ENCODE data around the gene SNTG2.
"Not testable (repeated sequence)": the region's sequence is repeated elsewhere in the genome, so short reads cannot be mapped to it uniquely, and the experiment has no call there.

SNTG2 gene

GRCh38 chr2:1132328-1132969 is 181.8 kb downstream of the SNTG2 start:
- no peak for DNase-seq (ENCODE audit: low read depth)
- TF ChIP-seq, protein P1, sequence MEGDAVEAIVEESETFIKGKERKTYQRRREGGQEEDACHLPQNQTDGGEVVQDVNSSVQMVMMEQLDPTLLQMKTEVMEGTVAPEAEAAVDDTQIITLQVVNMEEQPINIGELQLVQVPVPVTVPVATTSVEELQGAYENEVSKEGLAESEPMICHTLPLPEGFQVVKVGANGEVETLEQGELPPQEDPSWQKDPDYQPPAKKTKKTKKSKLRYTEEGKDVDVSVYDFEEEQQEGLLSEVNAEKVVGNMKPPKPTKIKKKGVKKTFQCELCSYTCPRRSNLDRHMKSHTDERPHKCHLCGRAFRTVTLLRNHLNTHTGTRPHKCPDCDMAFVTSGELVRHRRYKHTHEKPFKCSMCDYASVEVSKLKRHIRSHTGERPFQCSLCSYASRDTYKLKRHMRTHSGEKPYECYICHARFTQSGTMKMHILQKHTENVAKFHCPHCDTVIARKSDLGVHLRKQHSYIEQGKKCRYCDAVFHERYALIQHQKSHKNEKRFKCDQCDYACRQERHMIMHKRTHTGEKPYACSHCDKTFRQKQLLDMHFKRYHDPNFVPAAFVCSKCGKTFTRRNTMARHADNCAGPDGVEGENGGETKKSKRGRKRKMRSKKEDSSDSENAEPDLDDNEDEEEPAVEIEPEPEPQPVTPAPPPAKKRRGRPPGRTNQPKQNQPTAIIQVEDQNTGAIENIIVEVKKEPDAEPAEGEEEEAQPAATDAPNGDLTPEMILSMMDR (IDR thresholded peaks at IDR 0.05; ENCODE audit: low read depth, low read length, missing control alignments) = no peak
- in situ Hi-C loops (cut with HindIII; ENCODE audit: low sequenced_read_pairs) = loop anchor here (5.0 kb wide), 1 partner anchor 60 kb away; no protein-coding TSS in a partner anchor
- H3K4me3 ChIP-seq (ENCODE audit: low read depth, low read length) = no peak overlapping the region

GRCh38 chr2:1133896-1134295 is 183.2 kb downstream of the SNTG2 start:
- not testable (repeated sequence) for DNase-seq (ENCODE audit: low read depth); H3K4me3 ChIP-seq (ENCODE audit: low read depth, low read length)
- in situ Hi-C loops (cut with HindIII; ENCODE audit: low sequenced_read_pairs) = loop anchor here (5.0 kb wide), 1 partner anchor 62 kb away; no protein-coding TSS in a partner anchor

DNA sequence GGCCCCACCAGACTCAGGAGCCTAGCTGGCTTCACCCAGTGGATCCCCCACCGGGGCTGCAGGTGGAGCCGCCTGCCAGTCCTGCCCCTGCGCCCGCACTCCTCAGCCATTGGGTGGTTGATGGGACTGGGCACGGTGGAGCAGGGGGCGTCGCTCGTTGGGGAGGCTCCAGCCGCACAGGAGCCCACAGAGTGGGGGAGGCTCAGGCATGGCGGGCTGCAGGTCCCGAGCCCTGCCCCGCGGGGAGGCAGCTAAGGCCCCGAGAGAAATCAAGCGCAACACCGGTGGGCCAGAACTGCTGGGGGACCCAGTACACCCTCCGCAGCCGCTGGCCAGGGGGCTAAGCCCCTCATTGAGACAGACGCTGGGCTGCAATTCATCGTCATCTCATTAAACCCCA is 184.0 kb downstream of the SNTG2 start:
- DNase-seq (ENCODE audit: low read depth) = no peak
- TF ChIP-seq, protein P1 (IDR thresholded peaks at IDR 0.05; ENCODE audit: low read depth, low read length, missing control alignments) = no peak
- in situ Hi-C loops (cut with HindIII; ENCODE audit: low sequenced_read_pairs) = loop anchor here (5.0 kb wide), 1 partner anchor 62 kb away; no protein-coding TSS in a partner anchor
- no peak overlapping the region for H3K4me3 ChIP-seq (ENCODE audit: low read depth, low read length)

GRCh38 chr2:1136067-1136466 is 185.4 kb downstream of the SNTG2 start:
- in situ Hi-C loops (cut with HindIII; ENCODE audit: low sequenced_read_pairs) = no loop called here
- no peak for DNase-seq (ENCODE audit: low read depth)
- TF ChIP-seq, protein P1 (IDR thresholded peaks at IDR 0.05; ENCODE audit: low read depth, low read length, missing control alignments) = peak; percentile 36
- H3K4me3 ChIP-seq (ENCODE audit: low read depth, low read length) = no peak overlapping the region

DNA sequence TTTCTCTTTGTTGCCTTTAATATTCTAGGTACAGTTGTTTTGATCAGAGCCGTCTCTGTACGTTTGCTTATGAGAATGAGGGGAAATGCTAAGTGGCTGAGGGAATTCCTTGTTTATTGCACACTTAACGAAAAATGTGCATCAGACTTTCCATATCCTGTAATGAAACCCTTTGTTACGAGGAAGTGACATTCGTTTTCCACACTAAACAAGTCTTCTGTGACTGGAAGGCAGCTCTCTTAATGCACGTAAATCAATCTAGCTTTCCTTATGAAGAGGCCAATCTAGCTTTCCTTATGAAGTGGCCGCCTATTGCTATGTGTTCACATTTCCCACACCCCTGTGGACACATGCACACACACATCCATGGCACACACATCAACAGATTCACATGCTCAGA is 186.2 kb downstream of the SNTG2 start:
- TF ChIP-seq, protein P1 (IDR thresholded peaks at IDR 0.05; ENCODE audit: low read depth, low read length, missing control alignments) = no peak

DNA sequence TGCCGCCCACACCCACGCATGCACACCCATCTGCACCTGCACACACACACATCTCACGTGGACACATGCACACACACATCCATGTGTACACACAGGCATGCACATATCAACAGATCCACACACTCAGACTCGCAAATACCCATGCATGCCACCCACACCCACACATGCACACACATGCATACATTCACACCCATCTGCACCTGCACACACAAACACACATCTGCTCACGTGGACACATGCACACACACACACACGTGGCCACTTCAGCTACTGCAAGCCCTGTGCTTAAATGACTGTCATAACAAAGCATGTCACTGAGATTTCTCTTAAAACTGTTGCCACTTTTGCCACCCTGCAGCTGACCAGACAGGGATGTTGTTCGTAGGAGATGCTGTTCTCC is 186.6 kb downstream of the SNTG2 start:
- in situ Hi-C loops (cut with HindIII; ENCODE audit: low sequenced_read_pairs) = no loop called here

More for the DNA sequence above, 186.2 kb downstream of the SNTG2 start:
- DNase-seq (ENCODE audit: low read depth) = no peak
- H3K4me3 ChIP-seq (ENCODE audit: low read depth, low read length) = no peak overlapping the region
- in situ Hi-C loops (cut with HindIII; ENCODE audit: low sequenced_read_pairs) = no loop called here

DNA sequence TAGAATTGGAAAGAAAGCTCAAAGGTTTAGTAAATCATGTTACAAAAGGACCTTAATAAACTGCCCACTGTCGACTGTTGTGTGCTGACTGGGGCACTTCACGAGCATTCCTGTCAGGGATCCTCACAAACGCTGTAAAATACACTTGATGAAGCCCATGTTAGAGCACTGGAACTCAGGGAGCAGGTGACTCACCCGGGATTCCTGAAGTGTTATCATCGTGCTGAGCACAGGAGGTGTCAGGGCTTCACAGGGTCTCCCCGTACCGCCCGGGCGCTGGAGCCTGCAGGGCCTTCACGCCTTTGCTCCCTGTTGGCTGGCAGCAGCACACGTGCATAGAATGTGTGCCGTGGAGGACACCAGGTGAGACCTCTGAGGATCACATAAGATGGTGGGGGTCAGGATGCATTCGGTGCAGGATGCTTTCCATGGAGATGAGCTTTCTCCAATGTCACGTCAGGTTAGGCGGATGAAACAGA is 187.3 kb downstream of the SNTG2 start:
- H3K4me3 ChIP-seq (ENCODE audit: low read depth, low read length) = no peak overlapping the region
- TF ChIP-seq, protein P1 (IDR thresholded peaks at IDR 0.05; ENCODE audit: low read depth, low read length, missing control alignments) = no peak
- in situ Hi-C loops (cut with HindIII; ENCODE audit: low sequenced_read_pairs) = no loop called here
- DNase-seq (ENCODE audit: low read depth) = no peak

More for the DNA sequence above, 186.6 kb downstream of the SNTG2 start:
- H3K4me3 ChIP-seq (ENCODE audit: low read depth, low read length) = no peak overlapping the region
- TF ChIP-seq, protein P1 (IDR thresholded peaks at IDR 0.05; ENCODE audit: low read depth, low read length, missing control alignments) = no peak
- DNase-seq (ENCODE audit: low read depth) = no peak

Data from astrocyte of the cerebellum (primary cell).